ENCODE measurements around the gene STRIP1.

GRCh38 chr1:109986054-109986444, 48.4 kb upstream of the STRIP1 start:
- TF ChIP-seq CTCF (conservative IDR thresholded peaks at IDR 0.05 in 1 of 2, IDR thresholded peaks at IDR 0.05 in 1 of 2; ENCODE audit: extremely low read depth in 1 of 2, insufficient read depth in 1 of 2, low read depth in 1 of 2, low read length in 2 of 2) (no peak), EZH2 (IDR thresholded peaks at IDR 0.05; ENCODE audit: borderline replicate concordance, low read length) (no peak)
